Hypothalamus (tissue), 51 donors: ENCODE measurements around the gene KRT85.

Experiments
- DNase-seq, 51 donors: peaks; one replicate each; lab custom pipeline; 2025; lab: John Stamatoyannopoulos, UW

KRT85 gene

GRCh38 chr12:52311285-52311648 is 56.0 kb downstream of the KRT85 start:
- no peak for DNase-seq

DNA sequence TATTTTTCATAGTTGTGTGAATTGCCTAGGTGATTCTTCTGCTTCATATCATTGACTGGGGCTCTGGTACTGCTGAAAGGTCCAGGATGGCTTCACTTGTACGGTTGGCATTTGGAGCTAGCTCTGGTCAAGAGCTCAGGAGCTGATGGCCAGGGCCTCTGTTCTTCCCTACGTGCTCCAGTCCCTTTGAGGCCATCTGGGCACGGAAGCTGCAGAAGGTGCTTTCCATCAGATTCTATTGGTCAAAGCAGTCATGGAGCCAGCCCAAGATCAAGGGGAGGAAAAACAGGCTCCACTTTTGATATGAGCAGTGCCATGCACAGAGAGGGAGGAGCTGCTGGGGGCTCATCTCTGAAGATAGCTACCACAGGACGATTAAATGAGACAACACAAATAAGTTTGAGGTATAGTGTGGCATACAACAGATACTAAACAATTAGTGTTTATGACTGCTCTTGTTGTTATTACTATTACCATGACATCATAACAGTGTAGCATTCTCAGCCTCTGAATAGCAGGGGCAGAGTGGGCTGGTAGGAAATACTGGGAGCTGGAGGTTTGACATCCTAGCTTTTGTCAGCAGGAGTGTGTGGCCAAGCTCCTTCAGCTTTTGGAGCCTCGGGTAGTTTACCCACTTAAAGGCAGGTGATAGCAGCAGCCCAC is 56.5 kb downstream of the KRT85 start:
- DNase-seq: no peak
